Neuronal stem cell (in vitro differentiated cells): ENCODE data around the gene EMX2.

Experiments used
- DNase-seq: peaks from one replicate; pipeline ENCODE4 v3.0.0-alpha.2; 2013; ENCODE audit warnings: low spot score
- H2AFZ ChIP-seq: one replicate; pipeline ENCODE4 v1.6.1; 2013; ENCODE audit warnings: mild to moderate bottlenecking, low read length, inconsistent platforms
- H2AK5ac ChIP-seq: 2 replicates; pipeline ENCODE4 v1.6.1; 2013; ENCODE audit warnings: low read depth, mild to moderate bottlenecking, inconsistent platforms, low read length, moderate library complexity, mixed read lengths
- H2BK120ac ChIP-seq: 2 replicates; pipeline ENCODE4 v1.6.1; 2013; ENCODE audit warnings: low read depth, mild to moderate bottlenecking, inconsistent platforms, low read length, moderate library complexity, mixed read lengths
- H2BK12ac ChIP-seq: one replicate; pipeline ENCODE4 v1.6.1; 2013; ENCODE audit warnings: low read length, inconsistent platforms
- H2BK15ac ChIP-seq: 2 replicates; pipeline ENCODE4 v1.6.1; 2013; ENCODE audit warnings: mild to moderate bottlenecking, low read length, inconsistent platforms, mixed read lengths
- H2BK5ac ChIP-seq: one replicate; pipeline ENCODE4 v1.6.1; 2013; ENCODE audit warnings: inconsistent platforms, mild to moderate bottlenecking, low read length, moderate library complexity
- H3K14ac ChIP-seq: one replicate; pipeline ENCODE4 v1.6.1; 2013; ENCODE audit warnings: low read length, inconsistent platforms
- H3K18ac ChIP-seq: 2 replicates; pipeline ENCODE4 v1.6.1; 2013; ENCODE audit warnings: low read length, inconsistent platforms
- H3K23ac ChIP-seq: 2 replicates; pipeline ENCODE4 v1.6.1; 2013; ENCODE audit warnings: low read depth, mild to moderate bottlenecking, mixed read lengths, low read length, inconsistent platforms; ENCODE audit not compliant: poor library complexity
- H3K27ac ChIP-seq: replicated peaks from 3 replicates; pipeline ENCODE4 v1.5.1; 2013; ENCODE audit warnings: low read length, inconsistent platforms
- H3K27me3 ChIP-seq, 3 experiments: 2 replicates each; pipeline ENCODE4 v1.6.1; 2013; ENCODE audit warnings: low read length in 3 of 3, mild to moderate bottlenecking in 2 of 3, inconsistent platforms in 1 of 3, low read depth in 1 of 3, mixed read lengths in 1 of 3, moderate library complexity in 1 of 3; ENCODE audit not compliant: control insufficient read depth in 3 of 3, insufficient read depth in 3 of 3
- H3K36me3 ChIP-seq, 2 donors: replicated peaks in 1 of 2; 2 replicates each; pipeline ENCODE4 v1.6.1; 2013; ENCODE audit warnings: low read length in 2 of 2; ENCODE audit not compliant: control insufficient read depth in 2 of 2, insufficient read depth in 2 of 2
- H3K4ac ChIP-seq: 2 replicates; pipeline ENCODE4 v1.6.1; 2013; ENCODE audit warnings: inconsistent platforms, mild to moderate bottlenecking, low read length, moderate library complexity
- H3K4me1 ChIP-seq, 2 donors: 1 replicate in 1 of 2; 2 replicates in 1 of 2; pipeline ENCODE4 v1.6.1; 2013; ENCODE audit warnings: low read length in 2 of 2, low read depth in 1 of 2; ENCODE audit not compliant: control insufficient read depth in 2 of 2, insufficient read depth in 1 of 2
- H3K4me2 ChIP-seq: one replicate; pipeline ENCODE4 v1.6.1; 2013; ENCODE audit warnings: mild to moderate bottlenecking, low read length, inconsistent platforms; ENCODE audit not compliant: insufficient read depth, poor library complexity, severe bottlenecking
- H3K4me3 ChIP-seq, 2 donors: 2 replicates each; pipeline ENCODE4 v1.5.1; 2013; ENCODE audit warnings: low read length in 2 of 2, mild to moderate bottlenecking in 2 of 2, inconsistent platforms in 1 of 2, moderate library complexity in 1 of 2
- H3K79me1 ChIP-seq: one replicate; pipeline ENCODE4 v1.6.1; 2013; ENCODE audit warnings: low read depth, mild to moderate bottlenecking, inconsistent platforms, low read length, moderate library complexity
- H3K9ac ChIP-seq: one replicate; pipeline ENCODE4 v1.6.1; 2013; ENCODE audit warnings: mild to moderate bottlenecking, low read depth, low read length, inconsistent platforms; ENCODE audit not compliant: poor library complexity
- H3K9me3 ChIP-seq, 2 donors: replicated peaks in 1 of 2; 2 replicates each; pipeline versions ENCODE3 to v1.6.1; 2013; ENCODE audit warnings: low read length in 2 of 2, mild to moderate bottlenecking in 2 of 2, inconsistent platforms in 1 of 2, low read depth in 1 of 2, mixed read lengths in 1 of 2, moderate library complexity in 1 of 2; ENCODE audit not compliant: control insufficient read depth in 2 of 2, insufficient read depth in 1 of 2
- H4K8ac ChIP-seq: one replicate; pipeline ENCODE4 v1.6.1; 2013; ENCODE audit warnings: low read depth, mild to moderate bottlenecking, inconsistent platforms, low read length, moderate library complexity
- H4K91ac ChIP-seq: one replicate; pipeline ENCODE4 v1.6.1; 2013; ENCODE audit warnings: low read length, low read depth, mild to moderate bottlenecking, inconsistent platforms; ENCODE audit not compliant: poor library complexity
- whole genome bisulfite sequencing, 2 donors: extraction: QIAGEN DNeasy Blood & Tissue Kit; methylation state at CpG; one replicate each; pipeline ENCODE4 v1.1.7; 2013; ENCODE audit warnings: missing lambda C conversion rate in 2 of 2, mixed read lengths in 1 of 2; ENCODE audit not compliant: insufficient read length in 2 of 2, insufficient replicate concordance in 1 of 2; ENCODE audit errors: extremely low coverage in 2 of 2; 5-methylcytosine and 5-hydroxymethylcytosine counted together

The EMX2 gene

GRCh38 chr10:117531371-117532002 is 11.1 kb upstream of the EMX2 start:
- Histone ChIP-seq H3K9ac (no peak overlapping the region), H2AFZ (no peak overlapping the region), H4K91ac (no peak overlapping the region), H2AK5ac (peak overlapping the region; percentile 20), H3K18ac (no peak overlapping the region), H3K4ac (no peak overlapping the region), H3K27ac (no peak overlapping the region), H3K14ac (no peak overlapping the region), H3K36me3 (no peaks in the 10 kb centered on the region), H2BK120ac (no peak overlapping the region), H3K79me1 (no peaks in the 10 kb centered on the region), H3K4me2 (no peak overlapping the region), H3K4me1 (peaks cover 0 to 7% of the 10 kb centered on the region in 2 donors), H3K4me3 (no peak overlapping the region), H3K27me3 (peaks cover 27 to 84% (median 63%) of the 10 kb centered on the region in 3 experiments), H2BK5ac (no peak overlapping the region), H3K23ac (no peak overlapping the region), H2BK15ac (no peak overlapping the region), H3K9me3 (no peaks in the 10 kb centered on the region), H2BK12ac (no peak overlapping the region), H4K8ac (no peak overlapping the region)
- no peak for DNase-seq
- WGBS, 2 donors, result no CpG with 5 or more reads among the region's 14 CpGs

GRCh38 chr10:117532003-117532385 is 10.6 kb upstream of the EMX2 start:
- H2BK15ac ChIP-seq, result no peak overlapping the region
- no peak overlapping the region for H2BK5ac ChIP-seq
- WGBS, 2 donors, result no CpG with 5 or more reads among the region's 3 CpGs
- H3K4me2 ChIP-seq, result no peak overlapping the region
- H3K14ac ChIP-seq, result no peak overlapping the region
- no peaks in the 10 kb centered on the region for H3K79me1 ChIP-seq
- peaks cover 32 to 86% (median 68%) of the 10 kb centered on the region in 3 experiments for H3K27me3 ChIP-seq
- no peak overlapping the region for H2BK120ac ChIP-seq
- no peak overlapping the region for H2AK5ac ChIP-seq
- H3K9ac ChIP-seq, result no peak overlapping the region
- H3K36me3 ChIP-seq, result no peaks in the 10 kb centered on the region
- no peak overlapping the region for H3K4ac ChIP-seq
- H4K91ac ChIP-seq, result no peak overlapping the region
- H3K23ac ChIP-seq, result no peak overlapping the region
- no peak overlapping the region for H4K8ac ChIP-seq
- no peak for DNase-seq
- H3K27ac ChIP-seq, result no peak overlapping the region
- no peaks in the 10 kb centered on the region for H3K9me3 ChIP-seq
- no peak overlapping the region for H2BK12ac ChIP-seq
- H2AFZ ChIP-seq, result no peak overlapping the region
- H3K4me1 ChIP-seq, result peaks cover 0 to 7% of the 10 kb centered on the region in 2 donors
- H3K4me3 ChIP-seq, result no peak overlapping the region
- no peak overlapping the region for H3K18ac ChIP-seq

GRCh38 chr10:117532451-117533107 is 10.0 kb upstream of the EMX2 start:
- Histone ChIP-seq H4K8ac (no peak overlapping the region), H2BK5ac (no peak overlapping the region), H2BK12ac (no peak overlapping the region), H3K36me3 (no peaks in the 10 kb centered on the region), H3K27ac (no peak overlapping the region), H3K23ac (no peak overlapping the region), H2BK120ac (no peak overlapping the region), H2AFZ (no peak overlapping the region), H3K4me2 (no peak overlapping the region), H3K4ac (no peak overlapping the region), H2AK5ac (no peak overlapping the region), H3K27me3 (peaks cover 32 to 90% (median 73%) of the 10 kb centered on the region in 3 experiments), H2BK15ac (no peak overlapping the region), H3K14ac (no peak overlapping the region), H3K4me1 (peaks cover 0 to 9% of the 10 kb centered on the region in 2 donors), H3K18ac (peak overlapping the region; percentile 69), H3K79me1 (no peaks in the 10 kb centered on the region), H3K9ac (no peak overlapping the region), H3K9me3 (no peaks in the 10 kb centered on the region), H4K91ac (no peak overlapping the region), H3K4me3 (no peak overlapping the region)
- no CpG with 5 or more reads among the region's 33 CpGs for WGBS, 2 donors
- DNase-seq, result no peak

- no peak overlapping the region for H2BK15ac ChIP-seq
- H3K27ac ChIP-seq, result no peak overlapping the region
- H3K4ac ChIP-seq, result no peak overlapping the region
- no peaks in the 10 kb centered on the region for H3K79me1 ChIP-seq
- H3K9me3 ChIP-seq, result no peaks in the 10 kb centered on the region
- no peak overlapping the region for H3K4me3 ChIP-seq
- no CpG with 5 or more reads among the region's 24 CpGs for WGBS, 2 donors
- H3K36me3 ChIP-seq, result no peaks in the 10 kb centered on the region
- peaks cover 0 to 13% of the 10 kb centered on the region in 2 donors for H3K4me1 ChIP-seq
- H2BK12ac ChIP-seq, result no peak overlapping the region
- H3K4me2 ChIP-seq, result no peak overlapping the region
- H3K9ac ChIP-seq, result no peak overlapping the region
- H2AFZ ChIP-seq, result peak overlapping the region; percentile 86
- H3K27me3 ChIP-seq, result peaks cover 34 to 96% (median 83%) of the 10 kb centered on the region in 3 experiments
- no peak overlapping the region for H3K23ac ChIP-seq
- no peak overlapping the region for H2AK5ac ChIP-seq
- no peak overlapping the region for H4K8ac ChIP-seq
- H2BK120ac ChIP-seq, result no peak overlapping the region
- H2BK5ac ChIP-seq, result no peak overlapping the region
- H4K91ac ChIP-seq, result no peak overlapping the region
- no peak for DNase-seq
- H3K18ac ChIP-seq, result no peak overlapping the region
- H3K14ac ChIP-seq, result no peak overlapping the region
Measured at GRCh38 chr10:117533507-117534281, 8.9 kb upstream of the EMX2 start.
